ENCODE measurements around the gene NUPR2.

GRCh38 chr7:56077681-56078080 is 38.5 kb downstream of the NUPR2 start:
- TF ChIP-seq RAD21 (IDR thresholded peaks at IDR 0.05; ENCODE audit: low read depth) (no peak), TAF1 (IDR thresholded peaks at IDR 0.05; ENCODE audit: low read depth) (no peak), REST (IDR thresholded peaks at IDR 0.05; ENCODE audit: low read depth) (no peak), NFIC (IDR thresholded peaks at IDR 0.05) (no peak), CEBPB (IDR thresholded peaks at IDR 0.05) (no peak)
- TF ChIP-seq, protein P1, sequence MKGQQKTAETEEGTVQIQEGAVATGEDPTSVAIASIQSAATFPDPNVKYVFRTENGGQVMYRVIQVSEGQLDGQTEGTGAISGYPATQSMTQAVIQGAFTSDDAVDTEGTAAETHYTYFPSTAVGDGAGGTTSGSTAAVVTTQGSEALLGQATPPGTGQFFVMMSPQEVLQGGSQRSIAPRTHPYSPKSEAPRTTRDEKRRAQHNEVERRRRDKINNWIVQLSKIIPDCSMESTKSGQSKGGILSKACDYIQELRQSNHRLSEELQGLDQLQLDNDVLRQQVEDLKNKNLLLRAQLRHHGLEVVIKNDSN (IDR thresholded peaks at IDR 0.05) = no peak

Measured in Ishikawa (cell line).